H1 (cell line): ENCODE results near the gene UCP2. TPM values are rescaled to one million over a fixed set of nuclear protein-coding genes. Genes with fewer than 3 reads are reported as not detected.

Experiments
- CTCF ChIA-PET: fragments of 300-600 bp; sonication (Branson Sonifier 250); formaldehyde crosslinking; loops from one replicate; lab custom pipeline; 2021; ENCODE audit not compliant: partially characterized antibody; lab: Charles Lee
- POLR2A ChIA-PET: fragments of 300-600 bp; sonication (Branson Sonifier 250); formaldehyde crosslinking; loops from one replicate; lab custom pipeline; 2021; ENCODE audit warnings: inconsistent platforms; ENCODE audit not compliant: partially characterized antibody; lab: Charles Lee
- DNase-seq, 2 experiments: peaks; one replicate each; pipeline versions ENCODE4 v3.0.0 to v3.0.0-alpha.2; 2010 to 2022; ENCODE audit warnings: low spot score in 2 of 2, low read depth in 1 of 2, mixed read lengths in 1 of 2
- FAIRE-seq: peaks from 2 replicates; lab custom pipeline; 2011; peaks lifted over from hg19 to GRCh38; lab: Jason Lieb, UNC
- H2AFZ ChIP-seq: 2 replicates; pipeline ENCODE4 v1.8.1; 2012; ENCODE audit warnings: low read length, inconsistent platforms
- H2AK5ac ChIP-seq: 2 replicates; pipeline ENCODE4 v1.6.1; 2013; ENCODE audit warnings: low read depth, low read length
- H2BK120ac ChIP-seq: replicated peaks from 2 replicates; pipeline ENCODE3; 2013; ENCODE audit warnings: low read depth, low read length, inconsistent platforms
- H2BK12ac ChIP-seq: 2 replicates; pipeline ENCODE4 v1.6.1; 2013; ENCODE audit warnings: low read depth, low read length
- H2BK15ac ChIP-seq: 2 replicates; pipeline ENCODE4 v1.6.1; 2013; ENCODE audit warnings: low read length
- H2BK20ac ChIP-seq: 2 replicates; pipeline ENCODE4 v1.6.1; 2013; ENCODE audit warnings: low read length
- H2BK5ac ChIP-seq: 2 replicates; pipeline ENCODE4 v1.6.1; 2013; ENCODE audit warnings: low read depth, low read length
- H3K14ac ChIP-seq: 2 replicates; pipeline ENCODE4 v1.6.1; 2013; ENCODE audit warnings: inconsistent platforms; ENCODE audit not compliant: insufficient read length
- H3K18ac ChIP-seq: 2 replicates; pipeline ENCODE4 v1.6.1; 2013; ENCODE audit warnings: low read length; ENCODE audit errors: extremely low read depth
- H3K23ac ChIP-seq: 2 replicates; pipeline ENCODE4 v1.6.1; 2013; ENCODE audit warnings: inconsistent platforms; ENCODE audit not compliant: insufficient read length
- H3K23me2 ChIP-seq: 2 replicates; pipeline ENCODE4 v1.6.1; 2013; ENCODE audit warnings: low read depth, low read length
- H3K27ac ChIP-seq: 2 replicates; pipeline ENCODE4 v1.6.1; 2011; ENCODE audit warnings: low read depth, low read length, inconsistent platforms
- H3K27me3 ChIP-seq, 4 experiments: replicated peaks in 1 of 4; 1 replicate in 1 of 4; 2 replicates in 3 of 4; pipeline versions ENCODE4 v1.6.1 to v1.8.1; 2011 to 2013; ENCODE audit warnings: low read length in 3 of 4, mild to moderate bottlenecking in 3 of 4, inconsistent platforms in 2 of 4, mixed read lengths in 2 of 4, moderate library complexity in 1 of 4; ENCODE audit not compliant: control insufficient read depth in 3 of 4, insufficient read depth in 3 of 4; ENCODE audit errors: extremely low read depth in 1 of 4
- H3K36me3 ChIP-seq, 4 experiments: 2 replicates each; pipeline versions ENCODE4 v1.6.1 to v1.8.1; 2011 to 2013; ENCODE audit warnings: mild to moderate bottlenecking in 4 of 4, low read length in 3 of 4, moderate library complexity in 2 of 4, control low read depth in 1 of 4, inconsistent platforms in 1 of 4; ENCODE audit not compliant: insufficient read depth in 4 of 4, control insufficient read depth in 2 of 4
- H3K4ac ChIP-seq: replicated peaks from 2 replicates; pipeline ENCODE3; 2013; ENCODE audit warnings: low read length, low read depth, mixed read lengths, inconsistent platforms; ENCODE audit not compliant: insufficient read length
- H3K4me1 ChIP-seq, 4 experiments: replicated peaks in 1 of 4; 1 replicate in 1 of 4; 2 replicates in 3 of 4; pipeline versions ENCODE4 v1.6.1 to v1.8.1; 2011 to 2013; ENCODE audit warnings: low read length in 3 of 4, inconsistent platforms in 2 of 4, mixed read lengths in 1 of 4; ENCODE audit not compliant: insufficient read depth in 4 of 4, control insufficient read depth in 3 of 4
- H3K4me2 ChIP-seq, 2 experiments: 2 replicates each; pipeline versions ENCODE4 v1.6.1 to v1.8.1; 2011 to 2013; ENCODE audit warnings: low read depth in 2 of 2, low read length in 2 of 2, control low read depth in 1 of 2, inconsistent platforms in 1 of 2, mild to moderate bottlenecking in 1 of 2; ENCODE audit not compliant: insufficient read depth in 1 of 2
- H3K4me3 ChIP-seq, 4 experiments: fragments of 200-600, 300-600 bp in 1 of 4; sonication (generic), shearing (Covaris generic), sonication (Bioruptor Twin) in 1 of 4; 2 replicates each; pipeline versions ENCODE4 v1.5.1 to v1.8.1; 2011 to 2016; ENCODE audit warnings: low read length in 4 of 4, low read depth in 3 of 4, control low read depth in 2 of 4, inconsistent platforms in 2 of 4, mild to moderate bottlenecking in 2 of 4, mixed read lengths in 1 of 4, moderate library complexity in 1 of 4; ENCODE audit not compliant: insufficient read depth in 2 of 4; ENCODE audit errors: extremely low read depth in 1 of 4
- H3K56ac ChIP-seq: replicated peaks from 2 replicates; pipeline ENCODE3; 2013; ENCODE audit warnings: low read depth, mild to moderate bottlenecking, mixed read lengths, low read length, inconsistent platforms; ENCODE audit not compliant: insufficient read length
- H3K79me1 ChIP-seq: 2 replicates; pipeline ENCODE4 v1.6.1; 2013; ENCODE audit warnings: low read depth, low read length, control low read depth
- H3K79me2 ChIP-seq, 2 experiments: 2 replicates each; pipeline versions ENCODE4 v1.6.1 to v1.8.1; 2012 to 2013; ENCODE audit warnings: low read length in 2 of 2, mild to moderate bottlenecking in 2 of 2, inconsistent platforms in 1 of 2; ENCODE audit not compliant: insufficient read depth in 2 of 2, control insufficient read depth in 1 of 2
- H3K9ac ChIP-seq, 4 experiments: replicated peaks in 1 of 4; 1 replicate in 1 of 4; 2 replicates in 3 of 4; pipeline versions ENCODE4 v1.6.1 to v1.8.1; 2011 to 2013; ENCODE audit warnings: low read depth in 3 of 4, low read length in 3 of 4, control low read depth in 2 of 4, mild to moderate bottlenecking in 2 of 4, moderate library complexity in 2 of 4, inconsistent platforms in 1 of 4; ENCODE audit errors: extremely low read depth in 1 of 4
- H3K9me3 ChIP-seq, 2 experiments: 2 replicates each; pipeline versions ENCODE4 v1.6.1 to v1.8.1; 2012 to 2013; ENCODE audit warnings: mild to moderate bottlenecking in 2 of 2, moderate library complexity in 2 of 2, control low read depth in 1 of 2, inconsistent platforms in 1 of 2, low read depth in 1 of 2, low read length in 1 of 2, mixed read lengths in 1 of 2; ENCODE audit not compliant: insufficient read depth in 2 of 2
- H4K20me1 ChIP-seq, 2 experiments: replicated peaks in 1 of 2; 2 replicates each; pipeline versions ENCODE3 to v1.8.1; 2011 to 2013; ENCODE audit warnings: inconsistent platforms in 2 of 2, low read length in 2 of 2, mild to moderate bottlenecking in 1 of 2; ENCODE audit not compliant: insufficient read depth in 2 of 2, control insufficient read depth in 1 of 2
- H4K5ac ChIP-seq: 2 replicates; pipeline ENCODE4 v1.6.1; 2013; ENCODE audit warnings: low read length, low read depth, mixed read lengths, inconsistent platforms; ENCODE audit not compliant: insufficient read length
- H4K8ac ChIP-seq: 2 replicates; pipeline ENCODE4 v1.8.0; 2013; ENCODE audit warnings: mild to moderate bottlenecking, moderate library complexity, low read length, inconsistent platforms; ENCODE audit not compliant: insufficient read depth; ENCODE audit errors: extremely low read depth
- H4K91ac ChIP-seq: replicated peaks from 2 replicates; pipeline ENCODE3; 2013; ENCODE audit warnings: low read length, mixed read lengths, inconsistent platforms; ENCODE audit not compliant: insufficient read length
- CBX8 ChIP-seq: fragments of 300-800, 300-1000 bp; sonication (generic); IDR thresholded peaks from 2 replicates; pipeline ENCODE4 v1.7.1; 2016; ENCODE audit warnings: low read depth, low read length, borderline replicate concordance
- EGR1 ChIP-seq: IDR thresholded peaks from 2 replicates; pipeline ENCODE4 v1.6.1; 2011; ENCODE audit warnings: low read depth, low read length, borderline replicate concordance
- NRF1 ChIP-seq: IDR thresholded peaks from 2 replicates; pipeline ENCODE4 v1.6.1; 2011; ENCODE audit warnings: mild to moderate bottlenecking, low read depth, low read length, improper control_type of control experiment
- POLR2A ChIP-seq, 2 experiments: IDR thresholded peaks; 1 replicate in 1 of 2; 2 replicates in 1 of 2; pipeline ENCODE4 v1.6.1; 2011; ENCODE audit warnings: low read depth in 2 of 2, low read length in 2 of 2, mild to moderate bottlenecking in 2 of 2; ENCODE audit errors: control extremely low read depth in 1 of 2
- SUZ12 ChIP-seq: fragments of 200-600 bp; sonication (generic); IDR thresholded peaks from 2 replicates; pipeline ENCODE4 v1.6.1; 2012; ENCODE audit warnings: mild to moderate bottlenecking, inconsistent platforms, low read length, moderate library complexity, mixed read lengths
- WGBS, 2 experiments: shearing (Covaris generic) in 1 of 2; methylation state at CpG; one replicate each; pipeline versions ENCODE4 v1.1.6 to v1.1.7; 2013 to 2015; ENCODE audit warnings: low lambda C conversion rate in 2 of 2, mixed read lengths in 2 of 2, inconsistent platforms in 1 of 2, low coverage in 1 of 2, missing lambda C conversion rate in 1 of 2; ENCODE audit not compliant: insufficient replicate concordance in 2 of 2, insufficient coverage in 1 of 2, insufficient read length in 1 of 2; ENCODE audit errors: extremely low coverage in 1 of 2, missing lambda C conversion rate in 1 of 2; 5-methylcytosine and 5-hydroxymethylcytosine counted together
- polyA plus RNA-seq, 7 experiments: library from polyadenylated mRNA; depleted of rRNA in 3 of 7; stranded (reverse) in 5 of 7; unstranded in 2 of 7; fragments of >200 nt in 5 of 7; fragments of 200-250 nt in 2 of 7; gene quantifications; 1 replicate in 5 of 7; 2 replicates in 1 of 7; 4 replicates in 1 of 7; pipeline versions ENCODE4 v1.2.1 to v1.2.3, GENCODE V29; 2011 to 2013; ENCODE audit warnings: missing spikeins in 2 of 7, mixed read lengths in 2 of 7
- total RNA-seq: library from RNA; stranded (reverse); fragmentation: NEBNext Ultra II Directional; extraction: Animal tissue kit (Norgen Biotek cat#: 25700); gene quantifications from 2 replicates; pipeline ENCODE4 v1.2.1, GENCODE V29; 2021

UCP2 gene
- total and polyA plus RNA-seq, 2 of the 8 experiments (the other 6 are each of a cell fraction or from before 2014, with no cell fraction given) = 46.2 to 55.2 TPM

DNA sequence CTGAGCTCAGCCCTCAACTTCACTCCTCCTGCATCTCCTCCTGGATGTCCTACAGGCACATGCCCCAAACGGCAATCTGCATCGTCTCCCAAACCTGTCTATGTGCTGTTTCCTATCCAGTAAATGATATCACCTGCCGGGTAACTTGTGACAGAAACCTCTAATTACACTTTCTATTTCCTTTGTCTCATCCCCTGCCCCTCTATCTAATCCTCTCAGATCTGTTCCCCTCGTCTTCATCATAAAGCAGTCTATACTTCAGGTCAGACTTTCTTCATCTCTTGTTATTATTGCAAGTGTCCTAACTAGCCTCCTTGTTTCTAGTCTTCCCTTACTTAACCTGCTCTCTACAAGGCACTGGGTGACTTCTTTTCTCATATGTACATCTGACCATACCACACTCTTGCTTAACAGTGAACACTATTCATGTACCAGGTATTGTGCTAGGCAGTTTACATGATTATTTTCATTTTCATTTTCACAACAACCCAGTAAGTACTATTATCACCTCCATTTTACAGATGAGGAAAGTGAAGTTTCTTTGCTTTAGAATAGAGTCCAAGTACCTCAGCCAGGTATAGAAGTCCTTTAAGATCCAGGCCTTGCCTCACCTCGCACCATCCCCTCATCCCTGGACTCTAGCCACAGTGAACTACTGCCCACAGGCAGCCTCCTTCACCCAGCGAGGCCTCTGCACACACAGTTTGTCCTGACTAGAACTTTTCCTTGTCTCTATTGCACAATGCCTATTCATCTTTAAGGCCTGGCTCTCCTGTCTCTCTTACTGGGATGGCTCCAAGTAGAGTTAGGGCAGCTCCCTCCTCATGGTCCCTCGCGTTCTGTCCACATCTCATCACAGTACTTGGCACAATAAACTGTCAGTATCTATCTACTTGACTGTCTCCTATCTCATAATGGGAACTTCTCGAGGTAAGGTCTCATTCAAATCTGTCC is 48.4 kb upstream of the UCP2 start:
- no peaks in the 10 kb centered on the region for H4K20me1 ChIP-seq

More for the DNA sequence above, 48.4 kb upstream of the UCP2 start:
- ChIA-PET POLR2A (no interaction called here), CTCF (interaction anchor here (0.6 kb wide), 1 partner anchor 127 kb away, joined by 3 read pairs; no protein-coding TSS in a partner anchor)
- H2AFZ ChIP-seq = no peak overlapping the region
- no peak overlapping the region for H4K5ac ChIP-seq
- H3K23ac ChIP-seq = no peak overlapping the region
- no peak overlapping the region for H3K18ac ChIP-seq
- H2AK5ac ChIP-seq = no peak overlapping the region
- no peak overlapping the region for H3K4me2 ChIP-seq
- FAIRE-seq (no peak), DNase-seq (no peak)
- H2BK20ac ChIP-seq = no peak overlapping the region
- no peak overlapping the region for H3K27ac ChIP-seq
- no peak overlapping the region for H3K4ac ChIP-seq
- H3K79me2 ChIP-seq = no peaks in the 10 kb centered on the region
- no peak overlapping the region for H2BK12ac ChIP-seq
- H3K14ac ChIP-seq = no peak overlapping the region
- H3K4me1 ChIP-seq = no peaks in the 10 kb centered on the region
- no peak overlapping the region for H3K9ac ChIP-seq
- 89% methylated on average over 9 of the region's 9 CpGs; no CpG with 5 or more reads in 1 of the 2 experiments for WGBS, 2 experiments
- peaks cover 0 to 9% (median 3%) of the 10 kb centered on the region in 4 experiments; a peak in 6 of 8 replicates for H3K36me3 ChIP-seq
- H4K91ac ChIP-seq = no peak overlapping the region
- no peaks in the 10 kb centered on the region for H3K9me3 ChIP-seq
- H3K56ac ChIP-seq = no peak overlapping the region
- H2BK15ac ChIP-seq = no peak overlapping the region
- no peak overlapping the region for H2BK120ac ChIP-seq
- H3K27me3 ChIP-seq = no peaks in the 10 kb centered on the region
- TF ChIP-seq EGR1 = no peak
- TF ChIP-seq CBX8 = no peak
- TF ChIP-seq SUZ12 = no peak
- no peak for TF ChIP-seq NRF1
- no peak for TF ChIP-seq POLR2A (IDR thresholded peaks at IDR 0.05; ENCODE audit: control extremely low read depth in 1 of 2, low read depth in 2 of 2, low read length in 2 of 2)
- no peaks in the 10 kb centered on the region; the same call in 1 of the 2 replicates for H3K23me2 ChIP-seq
- H3K79me1 ChIP-seq = no peaks in the 10 kb centered on the region
- H2BK5ac ChIP-seq = no peak overlapping the region
- H3K4me3 ChIP-seq = no peak overlapping the region
- H4K8ac ChIP-seq = no peak overlapping the region
